ENCODE results near the gene PSMC4.

GRCh38 chr19:39949026-39949747 lies 21.8 kb upstream of the PSMC4 start:
- TF ChIP-seq CTCF (IDR thresholded peaks at IDR 0.05): no peak
- no peak for TF ChIP-seq POLR2A (IDR thresholded peaks at IDR 0.05)

All from lower leg skin (tissue), 3 donors.